Measurements from ENCODE around the gene HMCES.

Gene HMCES, protein sequence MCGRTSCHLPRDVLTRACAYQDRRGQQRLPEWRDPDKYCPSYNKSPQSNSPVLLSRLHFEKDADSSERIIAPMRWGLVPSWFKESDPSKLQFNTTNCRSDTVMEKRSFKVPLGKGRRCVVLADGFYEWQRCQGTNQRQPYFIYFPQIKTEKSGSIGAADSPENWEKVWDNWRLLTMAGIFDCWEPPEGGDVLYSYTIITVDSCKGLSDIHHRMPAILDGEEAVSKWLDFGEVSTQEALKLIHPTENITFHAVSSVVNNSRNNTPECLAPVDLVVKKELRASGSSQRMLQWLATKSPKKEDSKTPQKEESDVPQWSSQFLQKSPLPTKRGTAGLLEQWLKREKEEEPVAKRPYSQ

GRCh38 chr3:129278439-129278965 is at the start of gene HMCES:
Gene HMCES (plus strand): TSS chr3:129278870. CDS start chr3:129279733, 863 bp downstream.
- DNase-seq (ENCODE audit: low read depth in 3 of 3): peak; percentile 86 to 91 (median 89)

DNA sequence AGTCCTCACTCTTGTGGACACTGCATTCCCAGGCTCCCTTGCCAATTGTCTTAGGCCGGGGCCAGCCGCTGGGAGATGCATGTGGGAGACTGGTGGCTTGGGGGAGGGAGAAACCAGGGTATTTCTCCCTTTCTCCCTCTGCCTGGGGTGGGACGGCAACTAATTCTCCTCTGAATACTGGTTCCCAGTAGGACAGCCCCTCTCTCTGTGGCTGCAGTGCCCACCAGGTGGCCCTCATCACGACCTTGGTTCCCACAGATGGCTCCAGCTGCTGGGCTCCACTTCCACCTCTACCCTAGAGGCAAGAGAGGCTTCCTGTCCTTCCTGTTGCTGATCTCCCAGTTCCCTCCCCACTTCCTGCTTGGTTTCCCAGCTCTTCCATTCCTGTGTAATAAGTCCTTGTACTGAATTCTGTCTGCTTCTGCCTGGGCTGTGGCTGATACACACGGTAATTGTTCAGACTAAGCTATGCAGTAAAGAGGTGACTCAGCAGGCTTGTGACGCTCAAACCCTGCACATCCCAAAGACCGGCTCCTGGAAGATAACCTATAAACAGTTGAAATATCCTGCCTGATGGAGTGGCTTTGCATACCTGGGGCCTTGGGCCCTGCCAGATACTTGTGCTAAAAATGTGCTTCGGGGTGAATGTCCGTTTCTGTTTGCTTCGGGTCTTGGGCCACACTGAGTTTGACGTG is 49.6 kb upstream of the HMCES start:
- no peak for DNase-seq (ENCODE audit: low read depth in 3 of 3)

- no peak for DNase-seq (ENCODE audit: low read depth in 3 of 3)
These were observed 48.2 kb upstream of the HMCES start for GRCh38 chr3:129230311-129231019.

DNA sequence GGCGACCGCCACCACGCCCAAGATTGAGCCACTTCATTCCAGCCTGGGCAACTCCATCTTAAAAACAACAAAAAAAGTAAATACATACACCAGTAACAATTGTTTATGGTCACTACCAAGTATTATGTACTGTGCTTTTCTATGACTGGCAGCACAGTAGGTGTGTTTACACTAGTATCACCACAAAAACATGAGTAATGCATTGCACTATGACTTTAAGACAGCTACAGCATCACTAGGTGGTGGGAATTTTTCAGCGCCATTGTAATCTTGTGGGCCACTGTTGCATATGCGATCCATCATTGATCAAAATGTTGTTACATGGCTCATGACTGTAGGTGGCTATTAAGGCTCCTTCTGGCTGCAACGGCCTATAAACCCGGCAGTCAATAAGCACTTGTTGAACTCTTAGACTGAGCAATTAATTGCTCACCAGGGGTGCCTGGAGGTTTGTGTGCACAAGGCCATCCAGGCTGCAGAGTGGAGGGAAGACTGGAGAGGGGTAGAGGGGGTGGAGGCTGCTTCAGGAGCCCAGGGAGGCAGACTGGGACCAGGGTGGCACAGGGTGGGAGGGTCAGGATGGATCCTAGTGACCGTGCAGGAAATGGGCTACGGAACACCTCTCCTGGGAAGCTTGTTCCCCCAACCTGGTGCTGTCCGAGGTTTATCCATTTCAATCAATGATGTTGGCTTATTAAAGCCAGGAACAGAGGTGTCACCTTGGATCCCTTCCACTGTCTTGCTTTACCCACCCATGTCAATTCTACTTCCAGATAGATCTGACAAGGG is 47.1 kb upstream of the HMCES start:
- no peak for DNase-seq (ENCODE audit: low read depth in 3 of 3)

DNA sequence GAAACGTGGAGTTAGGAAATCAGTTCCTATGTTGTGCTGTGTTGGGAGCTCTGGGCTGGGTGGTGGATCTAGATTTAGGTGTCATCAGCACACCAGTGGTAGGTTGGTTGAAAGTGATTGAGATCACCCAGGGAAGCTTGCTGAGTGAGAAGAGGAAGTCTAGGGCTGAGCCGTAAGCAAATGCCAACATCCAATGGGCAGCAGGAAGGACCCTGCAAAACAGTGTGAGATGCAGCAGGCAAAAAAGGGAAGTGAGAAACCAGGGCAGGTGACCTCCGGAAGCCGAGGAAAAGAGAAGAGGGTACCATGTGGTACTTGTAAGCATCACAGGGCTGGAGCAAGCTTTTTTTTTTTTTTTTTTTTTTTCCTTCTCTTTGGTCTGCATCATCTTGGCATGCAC is 45.1 kb upstream of the HMCES start:
- DNase-seq (ENCODE audit: low read depth in 3 of 3): no peak

- DNase-seq (ENCODE audit: low read depth in 3 of 3): no peak
These were observed 44.2 kb upstream of the HMCES start for GRCh38 chr3:129234441-129234840.

GRCh38 chr3:129235344-129235917 is 43.2 kb upstream of the HMCES start:
- DNase-seq (ENCODE audit: low read depth in 3 of 3): no peak

- no peak for DNase-seq (ENCODE audit: low read depth in 3 of 3)
These were observed 39.5 kb upstream of the HMCES start for GRCh38 chr3:129238945-129239705.

- no peak for DNase-seq (ENCODE audit: low read depth in 3 of 3)
These were observed 38.7 kb upstream of the HMCES start for GRCh38 chr3:129239991-129240390.

DNA sequence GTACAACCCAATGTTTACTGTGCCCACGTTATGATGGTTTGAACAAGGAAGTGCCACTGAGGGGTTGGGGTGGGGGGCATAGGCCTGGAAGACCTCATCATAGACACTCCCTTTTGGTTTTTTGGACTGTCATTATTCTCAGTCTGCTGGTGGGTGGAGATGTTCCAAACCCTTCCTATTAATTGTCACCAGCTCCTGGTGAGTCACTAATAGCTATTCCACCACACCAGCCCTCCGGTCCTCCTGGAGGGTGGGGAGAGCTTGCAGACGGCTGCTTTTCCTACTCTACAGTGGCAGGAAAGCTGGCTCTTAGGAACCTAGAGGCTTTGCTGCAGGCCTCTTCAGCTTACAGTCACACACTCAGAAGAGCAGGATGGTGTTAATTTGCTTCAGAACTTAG is 38.2 kb upstream of the HMCES start:
- DNase-seq (ENCODE audit: low read depth in 3 of 3): no peak

GRCh38 chr3:129245141-129245540 is 33.5 kb upstream of the HMCES start:
- DNase-seq (ENCODE audit: low read depth in 3 of 3): no peak

GRCh38 chr3:129245641-129246306 is 32.9 kb upstream of the HMCES start:
- peak; percentile 32 to 52 (median 48) for DNase-seq (ENCODE audit: low read depth in 3 of 3)

DNA sequence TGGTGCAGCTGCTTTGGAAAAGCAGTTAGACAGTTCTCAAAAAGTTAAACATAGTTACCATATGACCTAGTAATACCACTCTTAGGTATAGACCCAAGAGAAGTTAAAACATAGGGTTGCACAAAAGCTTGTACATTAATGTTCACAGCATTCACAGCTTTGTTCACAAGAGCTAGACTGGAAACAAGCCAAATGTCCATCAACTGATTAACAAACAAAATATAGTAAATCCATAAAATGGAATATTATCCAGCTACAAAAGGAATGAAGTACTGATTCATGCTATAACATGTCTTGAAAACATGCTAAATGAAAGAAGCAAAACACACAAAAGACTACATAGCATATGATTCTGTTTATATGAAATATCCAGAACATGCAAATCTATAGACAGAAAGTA is 32.0 kb upstream of the HMCES start:
- DNase-seq (ENCODE audit: low read depth in 3 of 3): no peak

- no peak for DNase-seq (ENCODE audit: low read depth in 3 of 3)
These were observed 30.2 kb upstream of the HMCES start for GRCh38 chr3:129248286-129248979.

DNA sequence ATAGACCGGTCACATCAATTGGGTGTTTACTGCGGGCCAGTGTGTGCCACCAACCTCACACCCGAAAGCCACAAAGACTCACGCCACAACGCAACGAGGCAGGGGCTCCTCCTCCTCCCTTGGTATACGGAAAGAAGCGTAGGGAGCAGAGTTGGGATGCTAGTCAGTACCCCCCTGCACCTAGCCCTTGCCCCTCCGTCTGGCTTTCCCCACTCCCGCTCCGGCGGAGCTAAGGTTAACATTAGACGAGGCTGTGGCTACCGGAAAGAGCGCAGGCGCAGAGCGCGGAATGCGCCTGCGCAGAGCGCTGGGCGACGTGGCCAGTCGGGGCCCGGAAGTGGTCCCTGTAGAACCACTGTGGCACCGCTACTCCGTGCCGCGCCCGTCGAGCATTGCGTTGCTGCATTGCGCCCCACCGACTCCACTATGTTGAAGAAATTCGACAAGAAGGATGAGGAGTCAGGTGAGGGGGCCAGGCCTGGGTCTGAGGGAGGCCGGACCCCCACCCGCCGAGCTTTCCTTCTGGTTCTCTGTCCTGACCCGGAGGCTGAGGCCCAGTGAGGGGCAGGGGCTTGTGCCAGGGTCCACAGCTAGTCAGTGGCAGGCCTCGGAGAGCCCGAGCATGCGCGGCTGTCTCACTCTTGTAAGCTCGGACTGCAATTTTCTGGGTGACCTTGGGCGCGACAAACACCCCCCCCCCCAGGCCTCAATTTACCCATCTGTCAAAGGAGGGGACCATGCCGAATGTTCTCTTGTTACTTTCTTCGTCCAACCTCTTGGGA is 29.2 kb upstream of the HMCES start, which contains the start of gene COPG1:
Gene COPG1, plus strand, starts transcription at position 323 of the 782 bp plus-strand sequence. Its CDS starts 104 bp downstream, at position 427.
- peak; percentile 71 to 75 (median 74) for DNase-seq (ENCODE audit: low read depth in 3 of 3)

- no peak for DNase-seq (ENCODE audit: low read depth in 3 of 3)
These were observed 25.9 kb upstream of the HMCES start for GRCh38 chr3:129252748-129253147.

GRCh38 chr3:129254536-129255230 is 24.0 kb upstream of the HMCES start:
- DNase-seq (ENCODE audit: low read depth in 3 of 3): no peak

- DNase-seq (ENCODE audit: low read depth in 3 of 3): no peak
These were observed 22.4 kb upstream of the HMCES start for GRCh38 chr3:129256270-129256669.

Measured in stimulated activated CD4-positive, alpha-beta T cell treated with anti-CD3 and anti-CD28 coated beads, TNF-alpha, amount 100 ng/mL, for 4 hours (primary cell).